OCI-LY1 (cell line): ENCODE results near the gene HINFP.

ENCODE experiments used
- H2AFZ ChIP-seq: fragments of 200-600 bp; sonication (generic), shearing (Covaris generic); 2 replicates; pipeline ENCODE4 v1.6.0; 2014; ENCODE audit warnings: antibody characterized with exemption, mild to moderate bottlenecking, low read length
- H3F3A ChIP-seq: fragments of 200-600 bp; sonication (generic), shearing (Covaris generic); 2 replicates; pipeline ENCODE4 v1.6.0; 2014; ENCODE audit warnings: mild to moderate bottlenecking, antibody characterized with exemption, low read length, moderate library complexity; ENCODE audit not compliant: insufficient read depth
- H3K27ac ChIP-seq: fragments of 200-600 bp; sonication (generic); 2 replicates; pipeline ENCODE4 v1.5.1; 2014; ENCODE audit warnings: low read length, mixed run types, mild to moderate bottlenecking, low read depth; ENCODE audit not compliant: poor library complexity, severe bottlenecking
- H3K27me3 ChIP-seq: fragments of 200-600 bp; sonication (generic); 2 replicates; pipeline ENCODE4 v1.6.0; 2014; ENCODE audit warnings: antibody characterized with exemption, mild to moderate bottlenecking, low read length, moderate library complexity; ENCODE audit not compliant: insufficient read depth
- H3K36me3 ChIP-seq: fragments of 200-600 bp; sonication (generic); 2 replicates; pipeline ENCODE4 v1.6.1; 2014; ENCODE audit warnings: mild to moderate bottlenecking, antibody characterized with exemption, low read length, moderate library complexity, mixed read lengths; ENCODE audit not compliant: insufficient read depth
- H3K4me1 ChIP-seq: fragments of 200-600 bp; sonication (generic); 2 replicates; pipeline ENCODE4 v1.5.1; 2014; ENCODE audit warnings: mild to moderate bottlenecking, low read length, moderate library complexity; ENCODE audit not compliant: insufficient read depth, severe bottlenecking
- H3K4me2 ChIP-seq: fragments of 200-600 bp; sonication (generic), shearing (Covaris generic); 2 replicates; pipeline ENCODE4 v1.6.1; 2014; ENCODE audit warnings: low read length
- H3K4me3 ChIP-seq: fragments of 200-600 bp; sonication (generic); 2 replicates; pipeline ENCODE4 v1.5.1; 2014; ENCODE audit warnings: low read length, low read depth, mild to moderate bottlenecking, mixed read lengths; ENCODE audit not compliant: poor library complexity, severe bottlenecking
- H3K79me2 ChIP-seq: fragments of 200-600 bp; shearing (Covaris generic); 2 replicates; pipeline ENCODE4 v1.6.1; 2016; ENCODE audit warnings: mixed run types, low read length, mixed read lengths; ENCODE audit not compliant: insufficient read depth
- H3K9ac ChIP-seq: fragments of 200-600 bp; sonication (generic), shearing (Covaris generic); 2 replicates; pipeline ENCODE4 v1.6.1; 2014; ENCODE audit warnings: mild to moderate bottlenecking, low read length, mixed read lengths
- H3K9me2 ChIP-seq: fragments of 200-600 bp; sonication (generic), shearing (Covaris generic); 2 replicates; pipeline ENCODE4 v1.6.1; 2014; ENCODE audit warnings: low read depth, mild to moderate bottlenecking, low read length, mixed read lengths
- H3K9me3 ChIP-seq: fragments of 200-600 bp; shearing (Covaris generic); 2 replicates; pipeline ENCODE4 v1.6.1; 2014; ENCODE audit warnings: low read length, mixed read lengths
- H4K20me1 ChIP-seq: fragments of 200-600 bp; sonication (generic), shearing (Covaris generic); 2 replicates; pipeline ENCODE4 v1.6.0; 2016; ENCODE audit warnings: mild to moderate bottlenecking, low read length; ENCODE audit not compliant: insufficient read depth
- EZH2 ChIP-seq: fragments of 200-600 bp; sonication (generic), shearing (Covaris generic); IDR thresholded peaks from 2 replicates; pipeline ENCODE4 v1.8.0; 2017; ENCODE audit warnings: borderline replicate concordance, mixed run types, mild to moderate bottlenecking, antibody characterized with exemption, low read length, moderate library complexity, mixed read lengths
- TF ChIP-seq, protein P1 (sequence below): fragments of 200-600 bp; sonication (generic), shearing (Covaris generic); IDR thresholded peaks from 2 replicates; pipeline ENCODE4 v1.5.1; 2017; ENCODE audit warnings: mild to moderate bottlenecking, antibody characterized with exemption, low read length, moderate library complexity, mixed read lengths

HINFP gene

GRCh38 chr11:119173453-119173852 lies 52.1 kb downstream of the HINFP start:
- Histone ChIP-seq H3K4me1 (peaks cover 6% of the 10 kb centered on the region), H3K27ac (no peak overlapping the region), H3K9me2 (no peaks in the 10 kb centered on the region), H3K4me2 (no peak overlapping the region), H3F3A (no peaks in the 10 kb centered on the region), H4K20me1 (no peaks in the 10 kb centered on the region), H2AFZ (no peak overlapping the region), H3K79me2 (no peaks in the 10 kb centered on the region), H3K9ac (no peak overlapping the region), H3K4me3 (no peak overlapping the region), H3K27me3 (no peaks in the 10 kb centered on the region), H3K9me3 (no peaks in the 10 kb centered on the region), H3K36me3 (no peaks in the 10 kb centered on the region)
- TF ChIP-seq, protein P1, sequence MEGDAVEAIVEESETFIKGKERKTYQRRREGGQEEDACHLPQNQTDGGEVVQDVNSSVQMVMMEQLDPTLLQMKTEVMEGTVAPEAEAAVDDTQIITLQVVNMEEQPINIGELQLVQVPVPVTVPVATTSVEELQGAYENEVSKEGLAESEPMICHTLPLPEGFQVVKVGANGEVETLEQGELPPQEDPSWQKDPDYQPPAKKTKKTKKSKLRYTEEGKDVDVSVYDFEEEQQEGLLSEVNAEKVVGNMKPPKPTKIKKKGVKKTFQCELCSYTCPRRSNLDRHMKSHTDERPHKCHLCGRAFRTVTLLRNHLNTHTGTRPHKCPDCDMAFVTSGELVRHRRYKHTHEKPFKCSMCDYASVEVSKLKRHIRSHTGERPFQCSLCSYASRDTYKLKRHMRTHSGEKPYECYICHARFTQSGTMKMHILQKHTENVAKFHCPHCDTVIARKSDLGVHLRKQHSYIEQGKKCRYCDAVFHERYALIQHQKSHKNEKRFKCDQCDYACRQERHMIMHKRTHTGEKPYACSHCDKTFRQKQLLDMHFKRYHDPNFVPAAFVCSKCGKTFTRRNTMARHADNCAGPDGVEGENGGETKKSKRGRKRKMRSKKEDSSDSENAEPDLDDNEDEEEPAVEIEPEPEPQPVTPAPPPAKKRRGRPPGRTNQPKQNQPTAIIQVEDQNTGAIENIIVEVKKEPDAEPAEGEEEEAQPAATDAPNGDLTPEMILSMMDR, result no peak
- no peak for TF ChIP-seq EZH2

GRCh38 chr11:119175493-119176077 lies 54.2 kb downstream of the HINFP start:
- Histone ChIP-seq H3K4me3 (no peak overlapping the region), H2AFZ (no peak overlapping the region), H4K20me1 (no peaks in the 10 kb centered on the region), H3K9me2 (no peaks in the 10 kb centered on the region), H3F3A (no peaks in the 10 kb centered on the region), H3K4me1 (no peaks in the 10 kb centered on the region), H3K36me3 (no peaks in the 10 kb centered on the region), H3K4me2 (no peak overlapping the region), H3K27me3 (no peaks in the 10 kb centered on the region), H3K27ac (no peak overlapping the region), H3K9ac (no peak overlapping the region), H3K79me2 (no peaks in the 10 kb centered on the region), H3K9me3 (no peaks in the 10 kb centered on the region)
- TF ChIP-seq, protein P1, result no peak
- TF ChIP-seq EZH2, result no peak

DNA sequence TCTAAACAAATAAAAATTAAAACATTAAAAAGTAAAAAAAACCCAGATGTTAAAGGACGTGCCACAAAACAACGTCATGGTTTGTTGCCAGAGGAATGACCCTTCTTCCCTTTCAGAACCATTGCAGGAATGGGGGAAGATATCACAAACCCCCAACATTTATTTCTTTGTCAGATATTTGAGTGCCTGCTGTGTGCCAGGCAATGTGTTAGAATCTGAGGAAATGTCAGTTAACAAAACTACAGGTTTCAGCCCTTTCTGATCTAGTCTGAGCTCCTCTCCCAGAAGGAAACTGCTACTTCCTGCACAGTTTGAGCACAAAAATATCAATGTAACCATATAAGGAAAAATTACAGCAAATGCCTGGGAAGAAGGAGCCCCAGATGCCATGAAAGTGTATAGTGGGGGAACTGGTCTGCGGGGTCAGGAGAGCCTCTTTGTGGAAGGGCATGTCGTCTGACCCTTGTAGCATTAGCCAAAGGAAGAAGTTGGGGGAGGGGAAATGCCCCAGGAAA lies 56.8 kb downstream of the HINFP start:
- Histone ChIP-seq H3K4me3 (no peak overlapping the region), H3K27ac (no peak overlapping the region), H3K4me2 (no peak overlapping the region), H3K79me2 (no peaks in the 10 kb centered on the region), H3K27me3 (no peaks in the 10 kb centered on the region), H2AFZ (no peak overlapping the region), H3K9me3 (no peaks in the 10 kb centered on the region), H3K9ac (no peak overlapping the region), H3K9me2 (no peaks in the 10 kb centered on the region), H3F3A (no peaks in the 10 kb centered on the region), H3K4me1 (no peaks in the 10 kb centered on the region), H3K36me3 (no peaks in the 10 kb centered on the region), H4K20me1 (no peaks in the 10 kb centered on the region)
- TF ChIP-seq, protein P1, result no peak
- no peak for TF ChIP-seq EZH2
